ENCODE measurements around the gene ZNF3.

Gene ZNF3

GRCh38 chr7:100115026-100115425 lies 33.5 kb upstream of the ZNF3 start:
- Histone ChIP-seq H3K27ac (no peak overlapping the region), H3K9me3 (replicated peaks in 1 of 11) (no peaks in the 10 kb centered on the region), H3K9ac (no peak overlapping the region), H4K20me1 (0 out of 22 replicates have a peak, but pooled peaks cover 0 to 6% (median 0%) of the 10 kb centered on the region in 11 experiments), H3K4me2 (no peak overlapping the region), H3K36me3 (peaks cover 29 to 62% (median 46%) of the 10 kb centered on the region in 11 experiments), H3K4me1 (peaks cover 16 to 29% (median 25%) of the 10 kb centered on the region in 10 experiments), H3K27me3 (no peaks in the 10 kb centered on the region), H3K4me3 (no peak overlapping the region)
- TF ChIP-seq Cebpa-rat (IDR thresholded peaks at IDR 0.05) = no peak

GRCh38 chr7:100111914-100112313 lies 30.4 kb upstream of the ZNF3 start:
- H3K27ac ChIP-seq = peak overlapping the region in 5 of 11 experiments; percentile 2 to 38 (median 13); a peak in 6 of 22 replicates
- H3K27me3 ChIP-seq = no peaks in the 10 kb centered on the region
- TF ChIP-seq Cebpa-rat (IDR thresholded peaks at IDR 0.05) = no peak
- no peaks in the 10 kb centered on the region for H3K9me3 ChIP-seq (replicated peaks in 1 of 11)
- peak overlapping the region in 10 of 11 experiments; percentile 15 to 64 (median 42); a peak in 16 of 22 replicates for H3K9ac ChIP-seq
- H3K4me3 ChIP-seq = no peak overlapping the region
- H3K4me1 ChIP-seq = peaks cover 5 to 30% (median 18%) of the 10 kb centered on the region in 10 experiments; a peak in 18 of 20 replicates
- peaks cover 60 to 93% (median 76%) of the 10 kb centered on the region in 11 experiments for H3K36me3 ChIP-seq
- H4K20me1 ChIP-seq = peaks cover 0 to 18% (median 0%) of the 10 kb centered on the region in 11 experiments; a peak in 4 of 22 replicates
- peak overlapping the region in 10 of 11 experiments; percentile 12 to 66 (median 58); a peak in 17 of 22 replicates for H3K4me2 ChIP-seq

- Histone ChIP-seq H3K9ac (peak overlapping the region in 10 of 11 experiments; percentile 11 to 64 (median 38); a peak in 16 of 22 replicates), H4K20me1 (peaks cover 0 to 19% (median 0%) of the 10 kb centered on the region in 11 experiments; a peak in 4 of 22 replicates), H3K36me3 (peaks cover 65 to 96% (median 82%) of the 10 kb centered on the region in 11 experiments), H3K9me3 (replicated peaks in 1 of 11) (no peaks in the 10 kb centered on the region), H3K27ac (peak overlapping the region in 1 of 11 experiments; percentile 10; a peak in 1 of 22 replicates), H3K4me1 (peaks cover 5 to 30% (median 18%) of the 10 kb centered on the region in 10 experiments; a peak in 18 of 20 replicates), H3K4me3 (no peak overlapping the region), H3K27me3 (no peaks in the 10 kb centered on the region), H3K4me2 (peak overlapping the region in 9 of 11 experiments; percentile 12 to 66 (median 60); a peak in 14 of 22 replicates)
- TF ChIP-seq Cebpa-rat (IDR thresholded peaks at IDR 0.05) = no peak
Observed at GRCh38 chr7:100111156-100111555, 29.6 kb upstream of the ZNF3 start.

- no peak for TF ChIP-seq Cebpa-rat (IDR thresholded peaks at IDR 0.05)
- Histone ChIP-seq H3K4me1 (peaks cover 5 to 30% (median 18%) of the 10 kb centered on the region in 10 experiments; a peak in 18 of 20 replicates), H3K27ac (no peak overlapping the region), H3K9me3 (replicated peaks in 1 of 11) (no peaks in the 10 kb centered on the region), H3K27me3 (no peaks in the 10 kb centered on the region), H3K9ac (peak overlapping the region in 1 of 11 experiments; percentile 0; a peak in 1 of 22 replicates), H3K4me2 (no peak overlapping the region), H3K36me3 (peaks cover 80 to 99% (median 95%) of the 10 kb centered on the region in 11 experiments), H4K20me1 (peaks cover 0 to 22% (median 0%) of the 10 kb centered on the region in 11 experiments; a peak in 4 of 22 replicates), H3K4me3 (no peak overlapping the region)
Observed at GRCh38 chr7:100109521-100110163, 28.1 kb upstream of the ZNF3 start.

GRCh38 chr7:100107890-100108289 lies 26.4 kb upstream of the ZNF3 start:
- H3K27ac ChIP-seq = no peak overlapping the region; a peak in 1 of 22 replicates
- H3K4me3 ChIP-seq = no peak overlapping the region
- no peak for TF ChIP-seq Cebpa-rat (IDR thresholded peaks at IDR 0.05)
- no peaks in the 10 kb centered on the region for H3K27me3 ChIP-seq
- peaks cover 91 to 100% (median 97%) of the 10 kb centered on the region in 11 experiments for H3K36me3 ChIP-seq
- H3K9me3 ChIP-seq (replicated peaks in 1 of 11) = no peaks in the 10 kb centered on the region
- H4K20me1 ChIP-seq = peaks cover 0 to 22% (median 0%) of the 10 kb centered on the region in 11 experiments; a peak in 4 of 22 replicates
- H3K4me2 ChIP-seq = no peak overlapping the region
- H3K4me1 ChIP-seq = peaks cover 5 to 44% (median 31%) of the 10 kb centered on the region in 10 experiments; a peak in 19 of 20 replicates
- H3K9ac ChIP-seq = 0 out of 22 replicates have a peak overlapping the region, but pooled peaks of 3 of the 11 experiments have one; percentile 9 to 47 (median 17)

GRCh38 chr7:100107125-100107737 lies 25.7 kb upstream of the ZNF3 start:
- Histone ChIP-seq H3K27me3 (no peaks in the 10 kb centered on the region), H3K9me3 (replicated peaks in 1 of 11) (no peaks in the 10 kb centered on the region), H3K4me2 (no peak overlapping the region), H3K27ac (no peak overlapping the region; a peak in 1 of 22 replicates), H4K20me1 (peaks cover 0 to 20% (median 0%) of the 10 kb centered on the region in 11 experiments; a peak in 4 of 22 replicates), H3K4me1 (peaks cover 7 to 45% (median 34%) of the 10 kb centered on the region in 10 experiments), H3K9ac (peak overlapping the region in 3 of 11 experiments; percentile 13 to 47 (median 30); a peak in 2 of 22 replicates), H3K36me3 (peaks cover 85 to 96% (median 91%) of the 10 kb centered on the region in 11 experiments), H3K4me3 (no peak overlapping the region)
- TF ChIP-seq Cebpa-rat (IDR thresholded peaks at IDR 0.05) = no peak

GRCh38 chr7:100106633-100107032 lies 25.1 kb upstream of the ZNF3 start:
- TF ChIP-seq Cebpa-rat (IDR thresholded peaks at IDR 0.05) = no peak

GRCh38 chr7:100105534-100105933 lies 24.0 kb upstream of the ZNF3 start:
- Histone ChIP-seq H3K9ac (peak overlapping the region in 1 of 11 experiments; percentile 32; a peak in 1 of 22 replicates), H3K4me3 (no peak overlapping the region), H3K4me1 (peaks cover 8 to 33% (median 23%) of the 10 kb centered on the region in 10 experiments), H3K4me2 (no peak overlapping the region), H3K36me3 (peaks cover 68 to 79% (median 74%) of the 10 kb centered on the region in 11 experiments), H3K27me3 (no peaks in the 10 kb centered on the region), H4K20me1 (peaks cover 0 to 16% (median 0%) of the 10 kb centered on the region in 11 experiments; a peak in 5 of 22 replicates), H3K27ac (no peak overlapping the region), H3K9me3 (replicated peaks in 1 of 11) (no peaks in the 10 kb centered on the region)
- TF ChIP-seq Cebpa-rat (IDR thresholded peaks at IDR 0.05) = no peak

More at GRCh38 chr7:100106633-100107032, 25.1 kb upstream of the ZNF3 start:
- no peak overlapping the region for H3K4me2 ChIP-seq
- peaks cover 8 to 40% (median 30%) of the 10 kb centered on the region in 10 experiments for H3K4me1 ChIP-seq
- no peaks in the 10 kb centered on the region for H3K9me3 ChIP-seq (replicated peaks in 1 of 11)
- peaks cover 79 to 90% (median 85%) of the 10 kb centered on the region in 11 experiments for H3K36me3 ChIP-seq
- no peak overlapping the region for H3K27ac ChIP-seq
- H4K20me1 ChIP-seq = peaks cover 0 to 16% (median 0%) of the 10 kb centered on the region in 11 experiments; a peak in 4 of 22 replicates
- H3K27me3 ChIP-seq = no peaks in the 10 kb centered on the region
- peak overlapping the region in 1 of 11 experiments; percentile 13; a peak in 3 of 22 replicates for H3K9ac ChIP-seq
- H3K4me3 ChIP-seq = no peak overlapping the region
